Activated CD8-positive, alpha-beta memory T cell treated with anti-CD3 and anti-CD28 coated beads, Interleukin-2, amount 50 U/mL, for 24 hours (primary cell): ENCODE measurements around the gene ADGRB3.

ENCODE experiments used
- DNase-seq: peaks from one replicate; pipeline ENCODE4 v3.0.0-alpha.2; 2020; ENCODE audit errors: extremely low read depth

Gene ADGRB3

GRCh38 chr6:69026715-69027114 is 391.6 kb downstream of the ADGRB3 start:
- DNase-seq, result no peak

- no peak for DNase-seq
Observed at GRCh38 chr6:69027861-69028260, 392.8 kb downstream of the ADGRB3 start.

- DNase-seq, result no peak
Observed at GRCh38 chr6:69038841-69039240, 403.8 kb downstream of the ADGRB3 start.

- DNase-seq, result no peak
Observed at GRCh38 chr6:69042297-69042696, 407.2 kb downstream of the ADGRB3 start.

- DNase-seq, result no peak
Observed at GRCh38 chr6:69044534-69044933, 409.5 kb downstream of the ADGRB3 start.

- no peak for DNase-seq
Observed at GRCh38 chr6:69059413-69059812, 424.3 kb downstream of the ADGRB3 start.

- DNase-seq, result no peak
Observed at GRCh38 chr6:69061066-69061465, 426.0 kb downstream of the ADGRB3 start.

- DNase-seq, result no peak
Observed at GRCh38 chr6:69063401-69063800, 428.3 kb downstream of the ADGRB3 start.

- DNase-seq, result no peak
Observed at GRCh38 chr6:69064226-69064625, 429.1 kb downstream of the ADGRB3 start.

GRCh38 chr6:69069881-69070280 is 434.8 kb downstream of the ADGRB3 start:
- DNase-seq, result no peak

GRCh38 chr6:69072796-69073195 is 437.7 kb downstream of the ADGRB3 start:
- no peak for DNase-seq

- DNase-seq, result no peak
Observed at GRCh38 chr6:69084746-69085335, 449.8 kb downstream of the ADGRB3 start.

- no peak for DNase-seq
Observed at GRCh38 chr6:69086689-69087088, 451.6 kb downstream of the ADGRB3 start.

GRCh38 chr6:69089539-69089938 is 454.5 kb downstream of the ADGRB3 start:
- DNase-seq, result no peak

- DNase-seq, result no peak
Observed at GRCh38 chr6:69090132-69090531, 455.1 kb downstream of the ADGRB3 start.

- DNase-seq, result no peak
Observed at GRCh38 chr6:69096681-69097080, 461.6 kb downstream of the ADGRB3 start.

- no peak for DNase-seq
Observed at GRCh38 chr6:69097948-69098347, 462.9 kb downstream of the ADGRB3 start.

- no peak for DNase-seq
Observed at GRCh38 chr6:69098910-69099309, 463.8 kb downstream of the ADGRB3 start.

- no peak for DNase-seq
Observed at GRCh38 chr6:69100772-69101171, 465.7 kb downstream of the ADGRB3 start.

- DNase-seq, result no peak
Observed at GRCh38 chr6:69102416-69102815, 467.3 kb downstream of the ADGRB3 start.

GRCh38 chr6:69105288-69105687 is 470.2 kb downstream of the ADGRB3 start:
- DNase-seq, result no peak

- DNase-seq, result no peak
Observed at GRCh38 chr6:69106511-69106910, 471.4 kb downstream of the ADGRB3 start.

- DNase-seq, result no peak
Observed at GRCh38 chr6:69111301-69111700, 476.2 kb downstream of the ADGRB3 start.

GRCh38 chr6:69116658-69117057 is 481.6 kb downstream of the ADGRB3 start:
- DNase-seq, result no peak
